ENCODE data around the gene SRGAP1. TPM values are rescaled to one million over a fixed set of nuclear protein-coding genes. Genes with fewer than 3 reads are reported as not detected.

SRGAP1 gene
- total and polyA plus RNA-seq, 2 of the 13 experiments (the other 11 are each of a cell fraction or from before 2014, with no cell fraction given): 1.6 to 3.4 TPM

DNA sequence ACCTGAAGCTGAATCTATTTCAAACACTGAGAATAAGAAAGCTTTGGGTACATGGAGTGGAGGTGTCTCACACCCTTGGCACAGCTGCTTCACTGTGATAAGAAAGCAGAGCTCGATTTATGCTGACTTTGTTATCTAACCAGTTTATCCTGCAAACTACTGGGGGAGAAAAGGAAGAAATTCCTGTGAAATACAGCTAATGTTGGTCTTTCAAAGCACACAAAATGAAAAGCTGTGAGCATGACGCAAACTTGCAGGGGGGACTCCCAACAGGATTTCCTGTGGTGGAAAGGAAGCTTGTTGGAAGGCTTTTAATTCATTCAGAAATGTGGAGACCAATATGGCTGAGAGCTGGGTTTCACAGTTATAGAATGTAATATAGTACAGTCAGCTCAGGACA lies 53.4 kb downstream of the SRGAP1 start:
- Histone ChIP-seq H3K36me3 (replicated peaks in 1 of 2; ENCODE audit: control insufficient read depth in 1 of 2, insufficient read depth in 2 of 2, low read length in 2 of 2) (no peaks in the 10 kb centered on the region), H3K4me3 (replicated peaks in 1 of 3; ENCODE audit: insufficient read depth in 1 of 3, low read depth in 2 of 3, low read length in 3 of 3) (no peak overlapping the region), H3K79me2 (ENCODE audit: insufficient read depth, low read length) (peaks cover 1% of the 10 kb centered on the region), H3K27ac (ENCODE audit: extremely low read length, insufficient read depth, low read length) (no peak overlapping the region), H3K4me2 (ENCODE audit: low read depth, low read length) (no peak overlapping the region), H2AFZ (ENCODE audit: low read length) (no peak overlapping the region), H3K4me1 (ENCODE audit: insufficient read depth, low read length) (peaks cover 25% of the 10 kb centered on the region), H3K27me3 (ENCODE audit: control insufficient read depth in 1 of 2, insufficient read depth in 2 of 2, low read length in 2 of 2) (no peaks in the 10 kb centered on the region), H3K9me3 (ENCODE audit: low read length) (no peaks in the 10 kb centered on the region), H4K20me1 (ENCODE audit: insufficient read depth, low read length) (no peaks in the 10 kb centered on the region), H3K9ac (ENCODE audit: insufficient read depth, low read depth, low read length) (no peak overlapping the region)
- CTCF ChIA-PET (ENCODE audit: low intra/inter-chr PET ratio, low total read pairs): no interaction called here
- no peak for FAIRE-seq
- no peak for ATAC-seq
- TF ChIP-seq, protein P1, sequence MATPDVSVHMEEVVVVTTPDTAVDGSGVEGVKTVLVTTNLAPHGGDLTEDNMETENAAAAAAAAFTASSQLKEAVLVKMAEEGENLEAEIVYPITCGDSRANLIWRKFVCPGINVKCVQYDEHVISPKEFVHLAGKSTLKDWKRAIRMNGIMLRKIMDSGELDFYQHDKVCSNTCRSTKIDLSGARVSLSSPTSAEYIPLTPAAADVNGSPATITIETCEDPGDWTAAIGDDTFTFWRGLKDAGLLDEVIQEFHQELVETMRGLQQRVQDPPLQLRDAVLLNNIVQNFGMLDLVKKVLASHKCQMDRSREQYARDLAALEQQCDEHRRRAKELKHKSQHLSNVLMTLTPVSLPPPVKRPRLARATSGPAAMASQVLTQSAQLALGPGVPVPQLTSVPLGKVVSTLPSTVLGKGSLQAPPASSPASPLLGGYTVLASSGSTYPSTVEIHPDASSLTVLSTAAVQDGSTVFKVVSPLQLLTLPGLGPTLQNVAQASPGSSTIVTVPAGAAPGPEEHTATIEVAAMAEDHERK (CRISPR knock-in tag; IDR thresholded peaks at IDR 0.05; ENCODE audit: low read depth): no peak
- TF ChIP-seq MAFK (conservative IDR thresholded peaks at IDR 0.05 in 1 of 2, IDR thresholded peaks at IDR 0.05 in 1 of 2; ENCODE audit: low read length in 2 of 2): 0 out of 4 replicates have a peak, but pooled peaks of 1 of the 2 experiments have one; percentile 33
- 80% methylated on average over 2 of the region's 2 CpGs for WGBS (ENCODE audit: low lambda C conversion rate)
- BruUV-seq (replicated peaks): no TSS peak
- POLR2A ChIA-PET: interaction anchor here (1.2 kb wide), 1 partner anchor 53 kb away, joined by 3 read pairs; the partner anchor contains the start of gene SRGAP1
- DNase-seq (ENCODE audit: low spot score): no peak
- in situ Hi-C loops (cut with HindIII; ENCODE audit: extremely low pct_ligation_motif_present, low pct_unique_long_range_greater_than_20kb) (no loop called here), intact Hi-C loops (cut with micrococcal nuclease; ENCODE audit: unreplicated experiment) (no loop called here)

DNA sequence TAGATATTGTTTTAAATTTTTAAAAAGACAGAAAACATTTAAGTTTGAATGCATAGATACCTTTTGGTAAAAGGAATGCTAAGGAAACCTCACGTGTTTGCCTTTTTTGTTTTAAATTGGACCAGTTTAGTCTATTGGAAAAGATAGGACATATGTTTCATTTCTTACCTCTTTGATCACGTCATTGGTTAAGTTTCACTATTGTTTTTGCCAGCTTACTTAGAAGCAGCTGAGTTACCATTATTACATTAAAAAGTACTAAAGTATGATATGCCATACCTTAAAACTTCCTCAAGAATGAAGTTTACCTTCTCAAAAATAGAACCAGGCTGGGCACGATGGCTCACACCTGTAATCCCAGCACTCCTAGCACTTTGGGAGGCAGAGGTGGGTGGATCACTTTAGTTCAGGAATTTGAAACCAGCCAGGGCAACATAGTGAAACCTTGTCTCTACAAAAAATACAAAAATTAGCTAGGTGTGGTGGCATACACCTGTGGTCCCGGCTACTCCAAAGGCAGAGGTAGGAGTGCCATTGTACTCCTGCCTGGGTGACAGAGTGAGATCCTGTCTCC lies 54.4 kb downstream of the SRGAP1 start:
- WGBS (ENCODE audit: low lambda C conversion rate): 96% methylated on average over 4 of the region's 4 CpGs
- in situ Hi-C loops (cut with HindIII; ENCODE audit: extremely low pct_ligation_motif_present, low pct_unique_long_range_greater_than_20kb): no loop called here
- CTCF ChIA-PET (ENCODE audit: low intra/inter-chr PET ratio, low total read pairs): no interaction called here
- FAIRE-seq (no peak), DNase-seq (ENCODE audit: low spot score) (no peak), ATAC-seq (no peak)
- TF ChIP-seq SIX4 (CRISPR knock-in tag; IDR thresholded peaks at IDR 0.05): no peak
- no peak for TF ChIP-seq SSRP1 (CRISPR knock-in tag; IDR thresholded peaks at IDR 0.05)
- no peak overlapping the region for H3K9ac ChIP-seq (ENCODE audit: insufficient read depth, low read depth, low read length)
- H3K4me2 ChIP-seq (ENCODE audit: low read depth, low read length): no peak overlapping the region
- intact Hi-C loops (cut with micrococcal nuclease; ENCODE audit: unreplicated experiment): no loop called here
- no TSS peak for BruUV-seq (replicated peaks)
- H3K27me3 ChIP-seq (ENCODE audit: control insufficient read depth in 1 of 2, insufficient read depth in 2 of 2, low read length in 2 of 2): no peaks in the 10 kb centered on the region
- no peaks in the 10 kb centered on the region for H3K9me3 ChIP-seq (ENCODE audit: low read length)
- H4K20me1 ChIP-seq (ENCODE audit: insufficient read depth, low read length): no peaks in the 10 kb centered on the region
- POLR2A ChIA-PET: interaction anchor here (1.4 kb wide), 1 partner anchor 8 kb away, joined by 3 read pairs; no protein-coding TSS in a partner anchor
- H3K27ac ChIP-seq (ENCODE audit: extremely low read length, insufficient read depth, low read length): no peak overlapping the region
- H3K36me3 ChIP-seq (replicated peaks in 1 of 2; ENCODE audit: control insufficient read depth in 1 of 2, insufficient read depth in 2 of 2, low read length in 2 of 2): no peaks in the 10 kb centered on the region
- H3K4me3 ChIP-seq (replicated peaks in 1 of 3; ENCODE audit: insufficient read depth in 1 of 3, low read depth in 2 of 3, low read length in 3 of 3): no peak overlapping the region
- peaks cover 16% of the 10 kb centered on the region for H3K4me1 ChIP-seq (ENCODE audit: insufficient read depth, low read length)
- H2AFZ ChIP-seq (ENCODE audit: low read length): no peak overlapping the region
- H3K79me2 ChIP-seq (ENCODE audit: insufficient read depth, low read length): peaks cover 1% of the 10 kb centered on the region
